GM18861 (cell line): ENCODE data around the gene PTPN12.
"Not testable (repeated sequence)": the region's sequence is repeated elsewhere in the genome, so short reads cannot be mapped to it uniquely, and the experiment has no call there.

ENCODE experiments used
- ATAC-seq: cut with Tn5 transposase; IDR thresholded peaks from one replicate; pipeline ENCODE4 v1.9.1; 2021; ENCODE audit not compliant: unreplicated experiment

PTPN12 gene

DNA sequence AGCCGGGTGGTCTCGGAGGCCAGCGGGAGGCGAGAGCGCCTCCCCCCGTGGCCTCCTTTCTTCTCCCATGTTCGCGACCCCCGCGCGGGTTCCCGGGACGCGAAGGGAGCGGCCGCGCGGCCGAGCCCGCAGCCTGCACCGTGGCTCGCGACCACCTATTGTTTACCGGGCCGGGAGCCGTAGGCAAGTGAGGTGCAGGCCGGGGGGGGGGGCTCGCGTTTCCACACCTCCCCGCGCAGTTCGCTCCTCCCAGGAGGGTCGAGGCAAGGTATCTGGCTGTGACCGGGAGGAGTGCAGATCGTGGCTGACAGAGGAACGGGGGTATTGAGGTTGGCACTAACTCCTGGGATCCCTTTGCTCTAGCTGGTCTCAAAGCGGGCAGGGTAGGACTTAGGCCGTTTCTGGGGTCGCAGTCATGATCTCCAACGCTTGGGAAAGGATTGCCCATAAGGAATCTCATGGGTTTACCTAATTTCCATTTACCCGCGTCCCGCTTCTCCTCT lies 734 bp downstream of the PTPN12 start:
- no peak for ATAC-seq

DNA sequence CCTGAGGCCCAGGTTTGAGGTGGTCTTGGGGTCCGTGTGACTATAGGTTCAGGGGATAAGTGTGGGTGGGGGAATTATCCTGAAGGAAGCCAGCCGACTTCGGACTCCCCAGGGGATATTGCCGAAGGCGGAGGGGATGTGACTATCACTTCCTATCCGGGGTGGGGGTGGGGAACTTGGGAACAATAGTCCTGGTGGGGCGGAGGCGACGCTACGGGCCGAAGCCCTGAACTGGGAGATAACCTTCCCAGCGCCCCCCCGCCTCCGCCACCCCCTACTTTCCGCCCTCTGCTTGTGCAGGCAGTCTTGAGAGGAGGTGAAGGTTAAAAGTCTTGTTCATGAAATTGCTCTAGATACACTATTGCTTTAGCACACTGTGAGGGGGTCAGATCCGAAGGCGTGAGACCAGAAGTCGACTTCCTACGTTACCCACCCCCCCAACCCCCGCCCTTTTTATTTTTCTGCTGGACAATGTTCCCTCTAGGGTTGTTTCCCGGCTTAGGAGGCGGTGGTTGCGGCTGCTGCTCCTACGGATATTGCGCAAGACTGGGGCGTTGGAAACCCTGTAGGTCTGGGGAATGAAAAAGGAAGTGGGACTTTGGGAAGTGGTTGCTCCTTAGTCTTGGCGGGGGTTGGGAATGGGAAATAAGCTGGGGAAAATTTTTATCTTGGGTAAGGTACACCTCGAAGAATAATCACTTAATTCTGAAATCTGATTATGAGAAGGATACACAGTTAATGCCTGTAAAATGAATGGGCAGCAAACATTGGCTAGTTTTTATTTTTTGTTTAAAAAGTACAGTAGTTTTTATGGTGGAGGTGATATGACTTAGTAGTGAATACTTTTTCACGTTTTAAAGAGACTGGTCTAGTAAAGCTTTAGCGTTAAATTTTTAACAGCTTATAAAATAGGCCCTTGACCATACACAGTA lies 1.5 kb downstream of the PTPN12 start:
- no peak for ATAC-seq

DNA sequence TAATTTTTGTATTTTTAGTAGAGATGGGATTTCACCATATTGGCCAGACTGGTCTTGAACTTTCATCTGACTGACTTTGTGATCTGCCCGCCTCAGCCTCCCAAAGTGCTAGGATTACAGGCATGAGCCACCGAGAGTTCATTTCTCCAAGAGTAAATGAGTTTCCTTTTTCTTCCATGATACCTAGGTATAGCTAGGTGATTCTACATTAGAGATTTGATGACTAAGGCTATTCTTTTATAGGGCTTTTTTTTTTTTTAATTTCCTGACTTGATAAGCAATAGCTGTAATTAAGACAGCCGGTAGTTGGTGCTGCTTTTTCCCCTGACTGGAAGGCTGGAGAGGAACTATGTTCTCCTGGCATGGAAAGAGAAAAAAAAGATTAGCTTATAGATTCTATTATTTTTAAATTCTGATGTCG lies 3.3 kb downstream of the PTPN12 start:
- ATAC-seq, result no peak

DNA sequence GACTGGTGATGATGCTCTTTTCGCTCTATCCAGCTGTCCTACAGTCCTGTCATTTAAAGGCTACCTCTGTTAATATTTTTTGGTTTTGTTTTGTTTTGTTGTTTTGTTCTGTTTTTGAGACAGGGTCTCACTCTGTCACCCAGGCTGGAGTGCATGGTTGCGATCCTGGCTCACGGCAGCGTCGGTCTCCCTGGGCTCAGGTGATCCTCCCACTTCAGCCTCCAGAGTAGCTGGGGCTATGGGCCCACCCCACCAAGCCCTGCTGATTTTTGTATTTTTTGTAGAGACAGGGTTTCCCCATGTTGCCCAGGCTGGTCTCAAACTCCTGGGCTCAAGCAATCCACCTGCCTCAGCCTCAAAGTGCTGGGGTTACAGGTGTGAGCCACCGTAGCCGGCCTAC lies 3.9 kb downstream of the PTPN12 start:
- ATAC-seq, result not testable (repeated sequence)

DNA sequence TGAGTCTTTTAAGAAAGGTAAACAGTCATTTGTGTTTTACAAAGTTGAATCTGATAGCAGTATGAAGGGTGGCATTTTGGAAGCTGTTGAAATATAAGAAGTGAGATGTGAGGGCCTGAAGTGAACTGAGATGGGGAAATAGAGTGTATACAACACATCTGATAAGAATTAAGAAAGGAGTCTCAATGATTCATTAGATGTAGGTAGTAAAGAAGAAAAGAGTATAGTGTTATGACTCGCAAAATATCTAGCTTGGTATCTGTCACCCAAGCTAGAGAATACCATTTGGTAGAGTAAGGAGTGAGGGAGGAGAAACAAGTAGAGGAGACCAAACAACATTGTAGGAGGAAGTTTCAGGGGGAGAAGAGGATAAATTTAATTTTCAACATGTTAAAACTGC lies 5.3 kb downstream of the PTPN12 start:
- no peak for ATAC-seq

DNA sequence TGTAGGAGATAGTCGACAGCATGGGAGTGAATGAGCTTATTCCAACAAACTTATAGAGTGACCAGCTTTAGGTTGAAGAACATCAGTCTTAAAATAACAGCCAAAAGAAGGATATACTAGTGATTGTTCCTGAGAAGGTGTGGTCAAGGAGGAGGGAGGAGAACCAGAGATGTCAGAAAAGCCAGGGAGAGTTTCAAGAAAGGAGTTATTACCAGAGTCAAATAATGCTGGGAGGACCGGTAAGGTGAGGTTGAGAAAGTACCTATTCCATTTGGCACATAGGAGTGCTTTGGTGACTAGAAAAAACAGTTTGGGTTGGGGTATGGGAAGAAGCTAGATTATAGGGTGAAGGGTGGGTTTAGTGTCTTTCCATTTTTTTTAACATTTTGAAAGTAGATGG lies 5.8 kb downstream of the PTPN12 start:
- no peak for ATAC-seq

DNA sequence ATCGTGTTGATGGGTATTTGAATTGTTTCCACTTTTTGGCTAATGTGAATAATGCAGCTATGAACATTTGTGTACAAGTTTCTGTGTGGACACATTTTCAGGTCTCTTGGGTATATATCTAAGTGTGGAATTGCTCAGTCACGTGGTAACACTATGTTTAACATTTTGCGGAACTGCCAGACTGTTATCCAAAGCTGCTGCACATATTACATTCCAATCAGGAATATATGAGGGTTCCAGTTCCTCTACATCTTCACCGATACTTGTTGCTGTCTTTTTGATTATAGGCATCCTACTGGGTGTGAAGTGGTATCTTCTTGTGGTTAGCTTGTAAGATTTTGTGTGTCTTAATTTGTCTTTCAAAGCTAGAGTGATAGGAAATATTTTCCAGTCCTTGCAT lies 6.8 kb downstream of the PTPN12 start:
- no peak for ATAC-seq

DNA sequence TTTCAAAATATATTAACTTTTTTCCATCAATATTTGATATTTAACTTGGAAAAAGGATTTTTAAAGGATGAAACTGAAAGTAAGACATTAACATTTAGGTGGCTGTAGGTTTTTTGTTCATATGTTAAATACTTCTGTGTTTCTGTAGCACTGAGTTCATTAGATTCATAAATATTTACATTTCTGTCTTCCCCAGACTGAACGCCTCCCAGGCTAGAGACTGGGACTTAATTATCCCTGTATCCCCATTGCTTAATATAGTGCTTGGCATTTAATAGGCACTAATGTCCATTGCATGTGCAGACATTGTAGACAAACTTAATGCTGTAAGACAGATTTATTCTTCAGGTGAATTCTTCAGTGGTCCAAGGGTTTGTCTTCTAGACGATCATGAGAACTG lies 7.4 kb downstream of the PTPN12 start:
- ATAC-seq, result no peak

DNA sequence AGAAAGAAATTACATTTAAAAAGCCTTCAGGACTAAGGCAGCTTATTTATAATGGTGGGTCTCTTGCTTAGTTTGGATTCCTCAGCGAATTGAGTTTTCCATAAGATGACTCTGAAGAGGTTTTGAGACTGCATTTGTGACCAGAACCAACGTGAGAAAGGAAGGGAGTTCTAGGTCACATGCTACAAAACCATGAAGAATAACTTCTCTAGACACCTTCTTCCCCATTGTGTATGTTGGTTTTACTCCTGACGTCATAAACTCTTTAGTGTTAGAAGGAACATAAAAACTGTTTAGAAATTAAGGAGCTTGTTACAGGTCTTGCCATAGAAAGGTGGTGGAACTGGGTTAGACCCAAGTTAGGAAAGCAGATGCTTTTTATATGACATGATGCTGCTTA lies 11.1 kb downstream of the PTPN12 start:
- ATAC-seq, result no peak

DNA sequence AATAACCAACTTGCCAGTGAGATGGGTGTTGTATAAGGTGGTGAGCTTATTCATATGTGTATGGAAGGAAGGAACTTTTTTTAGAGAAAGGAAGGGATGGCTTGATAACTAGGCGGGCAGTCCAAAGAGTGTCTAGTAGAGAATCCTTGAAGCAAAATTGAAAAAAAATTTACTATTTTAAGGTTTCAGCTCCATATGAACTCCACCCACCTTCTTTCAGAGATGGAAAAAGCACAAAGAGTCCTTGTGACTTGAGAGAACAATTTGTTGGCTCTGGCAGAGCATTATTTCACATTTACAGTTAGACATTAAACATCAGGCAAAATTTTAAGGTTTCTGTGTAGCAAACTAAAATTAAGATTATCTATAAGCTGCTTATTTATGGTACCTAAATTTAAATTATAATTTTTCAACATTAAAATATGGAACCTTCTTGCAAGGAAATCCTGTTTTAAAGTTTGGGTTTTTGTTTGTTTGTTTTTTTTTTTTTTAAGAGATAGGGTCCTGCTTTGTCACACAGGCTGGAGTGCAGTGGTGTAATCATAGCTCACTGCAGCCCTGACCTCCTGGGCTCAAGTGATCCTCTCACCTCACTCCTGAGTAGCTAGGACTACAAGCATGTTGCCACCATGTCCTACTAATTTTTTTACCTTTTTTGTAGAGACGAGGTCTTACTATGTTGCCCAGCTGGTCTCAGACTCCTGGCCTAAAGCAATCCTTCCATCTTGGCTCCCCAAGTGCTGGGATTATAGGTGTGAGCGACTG lies 12.2 kb downstream of the PTPN12 start:
- ATAC-seq, result no peak

DNA sequence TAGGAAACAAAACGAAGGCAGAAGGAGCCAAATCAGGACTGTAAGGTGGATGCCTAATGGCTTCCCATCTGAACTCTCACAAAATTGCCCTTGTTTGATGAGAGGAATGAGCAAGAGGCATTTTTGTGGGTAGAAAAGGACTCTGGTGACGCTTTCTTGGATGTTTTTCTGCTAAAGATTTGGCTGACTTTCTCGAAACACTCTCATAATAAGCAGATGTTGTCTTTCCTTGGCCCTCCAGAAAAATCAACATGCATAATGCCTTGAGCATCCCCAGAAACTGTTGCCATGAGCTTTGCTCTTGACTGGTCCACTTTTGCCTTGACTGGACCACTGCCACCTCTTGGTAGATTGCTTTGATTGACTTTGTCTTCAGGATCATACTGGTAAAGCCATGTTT lies 13.5 kb downstream of the PTPN12 start:
- no peak for ATAC-seq

DNA sequence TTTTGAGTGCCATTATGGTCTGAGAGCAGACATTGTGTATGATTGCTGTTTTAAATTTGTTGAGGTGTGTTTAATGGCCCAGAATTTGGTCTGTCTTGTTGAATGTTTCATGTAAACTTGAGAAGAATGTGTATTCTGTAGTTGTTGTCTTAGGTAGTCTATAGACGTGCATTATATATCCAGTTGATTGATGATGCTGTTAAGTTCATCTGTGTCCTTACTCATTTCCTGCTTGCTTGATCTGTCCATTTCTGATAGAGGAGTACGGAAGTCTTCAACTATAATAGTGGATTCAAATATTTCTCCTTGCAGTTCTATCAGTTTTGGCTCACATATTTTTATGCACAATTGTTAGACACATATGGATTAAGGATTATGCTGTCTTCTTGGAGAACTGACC lies 16.0 kb downstream of the PTPN12 start:
- no peak for ATAC-seq

DNA sequence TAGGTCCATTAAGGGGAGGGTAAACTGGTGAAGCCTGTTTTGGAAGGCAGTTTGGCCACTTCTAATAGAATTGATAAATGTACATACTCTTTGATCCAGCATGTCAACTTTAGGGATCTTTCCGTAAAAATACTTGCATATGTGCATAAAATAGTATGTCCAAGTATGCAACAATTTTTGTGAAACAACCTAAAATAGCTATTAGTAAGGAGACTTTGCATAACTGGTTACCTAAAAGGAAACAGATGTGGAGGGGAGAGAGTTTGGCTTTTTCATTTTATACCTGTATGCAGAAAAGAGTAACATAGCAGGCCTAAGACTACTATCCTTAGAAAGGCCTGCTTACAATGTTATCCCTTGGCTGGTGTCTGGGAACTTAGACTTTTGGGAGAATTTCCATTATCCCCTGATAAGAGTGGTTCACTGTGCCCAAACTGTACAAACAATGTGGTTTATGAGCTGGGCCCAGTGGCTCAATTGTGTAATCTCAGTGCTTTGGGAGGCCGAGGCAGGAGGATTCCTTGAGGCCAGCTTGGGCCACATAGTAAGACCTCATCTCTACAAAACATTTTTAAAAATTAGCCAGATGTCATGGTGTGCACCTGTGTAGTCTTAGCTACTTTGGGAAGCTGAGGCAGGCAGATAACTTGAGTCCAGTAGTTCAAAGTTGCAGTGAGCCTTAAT lies 21.3 kb downstream of the PTPN12 start:
- no peak for ATAC-seq

DNA sequence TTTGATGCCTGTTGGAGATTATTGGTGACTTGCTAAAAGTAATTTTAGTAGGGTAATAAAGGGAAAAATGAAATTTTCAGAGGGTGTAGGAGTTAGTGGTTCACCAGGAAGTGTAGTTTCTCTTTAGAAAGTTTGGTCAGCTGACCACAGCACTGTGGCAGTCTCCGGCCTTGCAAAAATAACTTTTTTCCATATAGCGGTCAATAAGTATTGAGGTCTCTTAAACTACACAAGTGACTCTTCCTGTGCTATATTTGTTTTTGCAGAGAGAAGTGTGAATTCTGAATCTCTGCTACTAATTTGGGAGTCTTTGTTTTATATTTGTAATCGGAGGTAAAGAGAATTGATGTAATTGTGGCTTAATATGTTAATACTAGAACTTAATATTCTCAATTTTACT lies 24.3 kb downstream of the PTPN12 start:
- ATAC-seq, result peak; percentile 82

DNA sequence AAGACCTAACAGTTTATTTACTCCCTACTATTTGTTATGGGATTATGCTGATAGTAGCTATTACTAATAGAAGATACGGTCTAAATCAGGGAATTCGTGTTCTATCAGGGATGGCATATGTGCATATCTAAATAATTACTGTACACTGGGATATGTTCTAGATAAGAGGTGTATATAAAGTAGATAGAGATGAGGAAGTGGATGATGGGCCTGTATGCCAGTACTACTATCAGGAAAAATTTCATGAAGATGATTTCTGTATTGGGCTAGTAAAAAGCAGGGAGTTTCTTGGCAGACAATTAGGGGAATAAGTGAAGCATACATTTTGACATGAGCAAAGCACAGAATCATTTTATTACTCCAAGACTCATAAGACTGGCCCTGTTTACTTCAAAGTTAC lies 26.2 kb downstream of the PTPN12 start:
- no peak for ATAC-seq

DNA sequence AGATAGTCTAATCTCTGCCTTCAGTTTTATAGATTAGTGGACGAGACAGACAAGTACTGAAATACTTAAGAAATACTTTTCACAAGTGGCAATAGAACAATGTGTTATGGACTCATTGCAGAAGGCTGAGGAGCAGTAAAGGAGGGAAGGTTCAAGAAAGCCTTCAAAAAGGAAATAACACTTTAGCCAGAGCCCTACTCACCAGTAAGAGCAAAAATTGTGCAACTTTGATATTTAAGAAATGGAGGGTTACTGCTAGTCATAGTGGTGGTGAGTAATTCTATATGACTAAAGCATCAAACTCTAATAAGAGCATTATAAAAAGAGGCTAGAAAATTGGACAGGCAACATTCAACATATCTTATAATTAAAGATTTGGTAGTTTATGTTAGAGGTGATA lies 28.8 kb downstream of the PTPN12 start:
- ATAC-seq, result no peak

DNA sequence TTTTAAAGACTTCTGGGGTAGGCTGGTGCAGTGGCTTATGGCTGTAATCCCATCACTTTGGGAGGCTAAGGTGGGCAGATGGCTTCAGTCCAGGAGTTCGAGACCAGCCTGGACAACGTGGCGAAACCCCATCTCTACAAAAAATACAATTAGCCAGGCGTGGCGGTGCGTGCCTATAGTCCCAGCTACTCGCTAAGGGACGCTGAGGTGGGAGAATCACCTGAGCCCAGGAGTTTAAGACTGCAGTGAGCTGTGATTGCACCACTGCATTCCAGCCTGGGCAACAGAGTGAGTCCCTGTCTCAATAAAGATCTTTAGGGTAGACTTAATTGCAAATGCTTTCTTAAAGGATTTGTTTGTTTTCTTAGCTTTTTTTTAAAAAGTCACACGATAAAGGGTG lies 29.3 kb downstream of the PTPN12 start:
- ATAC-seq, result no peak

DNA sequence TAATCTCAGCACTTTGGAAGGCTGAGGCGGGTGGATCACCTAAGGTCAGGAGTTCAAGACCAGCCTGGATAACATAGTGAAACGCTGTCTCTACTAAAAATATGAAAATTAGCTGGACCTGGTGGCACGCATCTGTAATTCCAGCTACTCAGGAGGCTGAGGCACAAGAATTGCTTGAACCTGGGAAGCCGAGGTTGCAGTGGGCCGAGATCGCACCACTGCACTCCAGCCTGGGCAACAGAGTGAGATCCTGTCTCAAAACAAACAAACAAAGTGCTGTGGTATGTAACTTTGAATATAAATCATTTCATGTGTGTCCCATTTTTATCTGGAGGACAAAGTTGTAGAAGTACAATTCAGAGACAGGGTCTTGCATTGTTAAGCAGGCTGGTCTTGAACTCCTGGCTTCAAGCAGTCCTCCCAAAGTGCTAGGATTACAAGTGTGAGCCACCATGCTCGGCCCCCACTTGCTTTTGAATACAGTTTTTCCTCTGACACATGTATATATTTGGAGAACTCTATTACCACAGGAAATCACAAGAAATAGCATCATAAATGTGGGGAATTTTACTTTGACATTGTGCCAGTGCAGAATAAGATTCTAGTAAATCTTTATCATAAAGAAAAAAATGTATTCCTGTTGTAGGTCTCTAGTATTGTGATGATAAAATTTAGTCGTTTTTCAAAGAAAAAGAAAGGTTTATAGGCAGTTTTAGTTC lies 32.6 kb downstream of the PTPN12 start:
- no peak for ATAC-seq

DNA sequence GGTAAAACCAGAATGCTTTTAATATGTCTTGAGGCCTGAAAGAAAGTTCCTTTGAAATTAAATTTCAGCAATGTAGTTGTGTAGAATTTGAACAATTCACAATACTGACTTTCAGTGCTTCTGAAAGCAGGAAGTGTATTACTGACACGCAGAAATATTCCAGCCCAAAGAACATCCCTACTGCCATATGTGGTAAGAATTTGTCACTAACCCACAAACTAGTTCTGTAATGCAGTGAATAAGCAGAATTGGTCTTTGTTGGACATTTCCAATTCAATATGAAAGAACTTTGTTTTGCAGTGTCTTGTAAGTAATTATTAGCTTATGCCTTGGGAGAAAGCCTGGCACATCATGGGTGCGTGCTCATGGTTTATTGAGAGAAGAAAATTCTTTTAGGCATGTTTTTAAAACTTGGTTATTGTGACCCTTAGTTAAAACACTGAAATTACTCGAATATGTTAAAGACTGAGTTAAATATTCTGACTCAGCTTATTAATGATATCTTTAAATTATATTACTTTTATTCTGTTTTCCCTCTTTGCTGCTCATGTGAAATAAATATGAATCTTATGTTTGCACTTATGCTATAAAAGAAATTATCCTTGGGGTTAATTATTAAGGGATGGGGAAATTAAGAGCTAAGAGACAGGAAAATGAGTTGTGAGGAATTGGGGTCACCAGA lies 33.4 kb downstream of the PTPN12 start:
- no peak for ATAC-seq

DNA sequence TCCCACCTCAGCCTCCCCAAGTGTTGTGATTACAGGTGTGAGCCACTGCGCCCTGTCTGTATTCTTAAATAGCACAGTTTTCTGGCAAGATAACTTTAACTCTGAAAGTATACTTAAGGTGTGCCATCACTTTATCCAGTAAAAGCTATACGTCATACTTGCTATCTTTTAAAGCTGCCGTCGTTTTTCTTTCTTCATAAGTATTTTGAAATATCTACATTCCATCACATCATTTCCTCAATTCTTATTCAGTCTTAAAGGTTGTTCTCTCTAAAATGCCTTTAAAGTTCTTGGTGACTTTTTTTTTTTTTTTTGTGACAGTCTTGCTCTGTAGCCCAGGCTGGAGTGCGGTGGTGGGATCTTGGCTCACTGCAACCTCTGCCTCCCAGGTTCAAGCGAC lies 34.7 kb downstream of the PTPN12 start:
- no peak for ATAC-seq
